Heart right ventricle (tissue), 16 donors: ENCODE data around the gene WDFY4. TPM values are rescaled to one million over a fixed set of nuclear protein-coding genes. Genes with fewer than 3 reads are reported as not detected.
A peak's percentile ranks its signal among the peaks of the same experiment; 100 is the strongest.

Experiments used
- ATAC-seq, 8 donors: fragments of 200-7000 bp; cut with Tn5 transposase; one replicate each; pipeline ENCODE4 v1.9.1; 2020; ENCODE audit warnings: mild to moderate bottlenecking in 8 of 8, moderate library complexity in 8 of 8, moderate number of reproducible peaks in 1 of 8
- DNase-seq, 2 donors: peaks; one replicate each; pipeline ENCODE4 v3.0.0-alpha.2; 2020
- H3K27ac ChIP-seq, 10 donors: fragments of 200-600 bp; sonication (generic) in 2 of 10; one replicate each; pipeline versions ENCODE4 v1.5.0 to v1.8.0; 2020 to 2022; ENCODE audit warnings: mild to moderate bottlenecking in 3 of 10
- H3K27me3 ChIP-seq, 7 donors: fragments of 200-600 bp; one replicate each; pipeline ENCODE4 v1.8.0; 2021 to 2022; ENCODE audit warnings: mild to moderate bottlenecking in 2 of 7
- H3K36me3 ChIP-seq, 9 donors: fragments of 200-600 bp; sonication (generic) in 1 of 9; one replicate each; pipeline versions ENCODE4 v1.5.0 to v1.8.0; 2020 to 2022; ENCODE audit warnings: mild to moderate bottlenecking in 2 of 9
- H3K4me1 ChIP-seq, 9 donors: fragments of 200-600 bp; sonication (generic) in 1 of 9; one replicate each; pipeline versions ENCODE4 v1.5.0 to v1.8.0; 2020 to 2022; ENCODE audit warnings: mild to moderate bottlenecking in 4 of 9
- H3K4me3 ChIP-seq, 10 donors: fragments of 200-600 bp; sonication (generic) in 2 of 10; one replicate each; pipeline versions ENCODE4 v1.5.0 to v1.8.0; 2020 to 2022; ENCODE audit warnings: mild to moderate bottlenecking in 7 of 10, moderate library complexity in 2 of 10
- H3K9me3 ChIP-seq, 11 donors: fragments of 200-600 bp in 10 of 11; sonication (generic) in 2 of 11; one replicate each; pipeline versions ENCODE4 v1.5.0 to v1.8.0; 2013 to 2022; ENCODE audit warnings: mild to moderate bottlenecking in 2 of 11, control low read depth in 1 of 11, moderate library complexity in 1 of 11
- WGBS, 2 donors: extraction: QIAGEN DNeasy Blood & Tissue Kit; methylation state at CpG; one replicate each; pipeline ENCODE4 v1.1.7; 2013; ENCODE audit warnings: inconsistent platforms in 1 of 2; 5-methylcytosine and 5-hydroxymethylcytosine counted together
- intact Hi-C, 10 donors: fragments of 100-400 bp; cut with DNase I; formaldehyde crosslinking; loops; one replicate each; pipeline versions ENCODE4 v1.11.1 to v1.14.2; 2022
- polyA plus RNA-seq, 2 donors: library from polyadenylated mRNA; stranded (reverse); fragments of 200-250 nt; gene quantifications; one replicate each; pipeline ENCODE4 v1.2.3, GENCODE V29; 2013
- total RNA-seq, 10 donors: library from RNA; stranded (reverse); fragmentation: NEBNext Ultra II Directional in 3 of 10; extraction: Animal tissue kit (Norgen Biotek cat#: 25700) in 3 of 10; gene quantifications; one replicate each; pipeline versions ENCODE4 v1.2.1 to v1.2.4, GENCODE V29; 2021 to 2023
- TF ChIP-seq, protein P1 (sequence below), 9 donors: fragments of 200-600 bp; sonication (generic) in 2 of 9; IDR thresholded peaks; one replicate each; pipeline versions ENCODE4 v1.5.0 to v1.8.0; 2021 to 2022; ENCODE audit warnings: antibody characterized with exemption in 9 of 9, mild to moderate bottlenecking in 5 of 9, moderate library complexity in 1 of 9
- donor health status: Arrhythmogenic right ventricular cardiomyopathy.
- donor health status: ischemic (EF 13 %, LVEDD 7.1; RV severe dilation, severe dysfunction).
- donor health status: healthy with polysubstance abuse.
- donor health status: DM: no; HTN: yes; CAD: no.
- donor health status: DM: no; HTN: no; CAD: no.
- donor health status: ischemic (EF 25% LVEDD 6.9; RV normal size, moderate dysfunction).
- donor health status: ischemic (EF 25% LVEDD 5.7; RV mildly dilated, moderate dysfunction).
- donor health status: healthy.
- donor health status: DM: yes; HTN: yes; CAD: no.
- donor health status: Ischemic cardiomyopathy.
- donor health status: ischemic (EF 35%, LVEDD 5.7; RV mildly dilated, moderate dysfunction).
- donor health status: nonischemic (EF 11% LVEDD 7.7; RV severe dilation, severe dysfunction).
- donor health status: DM: yes; HTN: yes; CAD: no.
- donor health status: PGD.
- donor health status: ischemic (EF 29% LVEDD 5.4; RV normal size, mild dysfunction).
- donor health status: nonischemic (EF 23%, LVEDD 6.1; RV moderate dilation, normal function).

The WDFY4 gene
- total and polyA plus RNA-seq, 12 donors, result 0.59 to 7.4 (median 0.92) TPM

DNA sequence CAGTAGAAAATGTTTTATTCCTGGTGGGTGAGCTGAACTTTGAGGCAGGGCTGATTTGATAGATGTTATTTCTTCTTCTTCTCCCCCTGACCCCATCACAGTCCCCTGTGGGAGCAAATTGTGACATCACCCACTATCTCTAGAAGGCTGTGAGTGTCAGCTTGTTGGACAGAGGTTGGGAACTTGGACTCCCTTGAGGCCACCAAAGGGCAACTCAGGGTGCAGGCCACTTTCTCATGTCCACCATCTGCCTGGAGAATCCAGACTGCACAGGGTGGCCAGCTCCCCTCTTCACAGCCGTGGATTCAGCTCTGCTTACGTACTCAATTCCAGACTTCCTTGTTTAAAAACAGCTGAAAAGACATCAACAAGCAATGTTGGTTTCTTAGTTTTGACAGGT is 151.9 kb downstream of the WDFY4 start:
- ATAC-seq, result peak in 7 of 8 donors; percentile 30 to 67 (median 57)
- TF ChIP-seq, protein P1, sequence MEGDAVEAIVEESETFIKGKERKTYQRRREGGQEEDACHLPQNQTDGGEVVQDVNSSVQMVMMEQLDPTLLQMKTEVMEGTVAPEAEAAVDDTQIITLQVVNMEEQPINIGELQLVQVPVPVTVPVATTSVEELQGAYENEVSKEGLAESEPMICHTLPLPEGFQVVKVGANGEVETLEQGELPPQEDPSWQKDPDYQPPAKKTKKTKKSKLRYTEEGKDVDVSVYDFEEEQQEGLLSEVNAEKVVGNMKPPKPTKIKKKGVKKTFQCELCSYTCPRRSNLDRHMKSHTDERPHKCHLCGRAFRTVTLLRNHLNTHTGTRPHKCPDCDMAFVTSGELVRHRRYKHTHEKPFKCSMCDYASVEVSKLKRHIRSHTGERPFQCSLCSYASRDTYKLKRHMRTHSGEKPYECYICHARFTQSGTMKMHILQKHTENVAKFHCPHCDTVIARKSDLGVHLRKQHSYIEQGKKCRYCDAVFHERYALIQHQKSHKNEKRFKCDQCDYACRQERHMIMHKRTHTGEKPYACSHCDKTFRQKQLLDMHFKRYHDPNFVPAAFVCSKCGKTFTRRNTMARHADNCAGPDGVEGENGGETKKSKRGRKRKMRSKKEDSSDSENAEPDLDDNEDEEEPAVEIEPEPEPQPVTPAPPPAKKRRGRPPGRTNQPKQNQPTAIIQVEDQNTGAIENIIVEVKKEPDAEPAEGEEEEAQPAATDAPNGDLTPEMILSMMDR (IDR thresholded peaks at IDR 0.05), result no peak

DNA sequence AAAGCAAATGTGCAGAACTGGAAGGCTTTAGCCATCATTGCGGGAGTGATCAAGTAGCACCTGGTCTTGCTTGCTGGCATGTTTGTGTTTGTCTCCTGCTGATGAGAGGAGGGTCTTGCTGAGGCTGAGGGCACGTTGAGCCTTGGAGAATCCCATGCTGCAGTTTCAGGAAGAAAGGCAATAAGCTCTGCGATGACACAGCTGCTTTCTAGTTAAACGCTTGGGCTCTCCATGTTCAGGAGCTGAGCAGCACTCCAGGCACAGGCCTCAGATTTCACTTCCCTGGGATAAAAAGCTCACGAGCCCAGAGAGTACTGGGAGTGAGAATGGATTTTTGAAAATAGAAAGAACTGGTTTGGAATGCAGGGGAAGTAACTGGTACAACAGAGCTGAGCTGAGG is 154.2 kb downstream of the WDFY4 start:
- no peak overlapping the region for H3K4me3 ChIP-seq
- DNase-seq, result no peak
- no peaks in the 10 kb centered on the region for H3K27me3 ChIP-seq
- peaks cover 0 to 12% (median 0%) of the 10 kb centered on the region in 9 donors for H3K36me3 ChIP-seq
- peak overlapping the region in 4 of 10 donors; percentile 0 to 69 (median 34) for H3K27ac ChIP-seq
- peaks cover 0 to 26% (median 11%) of the 10 kb centered on the region in 9 donors for H3K4me1 ChIP-seq
- no peaks in the 10 kb centered on the region for H3K9me3 ChIP-seq
- TF ChIP-seq, protein P1 (IDR thresholded peaks at IDR 0.05), result no peak
- WGBS, 2 donors, result 63 to 66% methylated on average over 5 of the region's 5 CpGs
- peak in 3 of 8 donors; percentile 24 to 50 (median 40) for ATAC-seq
- intact Hi-C loops, result no loop called here

More for the DNA sequence above, 151.9 kb downstream of the WDFY4 start:
- peaks cover 0 to 7% (median 0%) of the 10 kb centered on the region in 11 donors for H3K9me3 ChIP-seq
- 80 to 86% methylated on average over 2 of the region's 2 CpGs for WGBS, 2 donors
- H3K27ac ChIP-seq, result no peak overlapping the region
- peaks cover 0 to 26% (median 11%) of the 10 kb centered on the region in 9 donors for H3K4me1 ChIP-seq
- no peaks in the 10 kb centered on the region for H3K27me3 ChIP-seq
- DNase-seq, result peak; percentile 31 to 45
- H3K36me3 ChIP-seq, result peaks cover 0 to 23% (median 0%) of the 10 kb centered on the region in 9 donors
- intact Hi-C loops, result no loop called here
- no peak overlapping the region for H3K4me3 ChIP-seq

DNA sequence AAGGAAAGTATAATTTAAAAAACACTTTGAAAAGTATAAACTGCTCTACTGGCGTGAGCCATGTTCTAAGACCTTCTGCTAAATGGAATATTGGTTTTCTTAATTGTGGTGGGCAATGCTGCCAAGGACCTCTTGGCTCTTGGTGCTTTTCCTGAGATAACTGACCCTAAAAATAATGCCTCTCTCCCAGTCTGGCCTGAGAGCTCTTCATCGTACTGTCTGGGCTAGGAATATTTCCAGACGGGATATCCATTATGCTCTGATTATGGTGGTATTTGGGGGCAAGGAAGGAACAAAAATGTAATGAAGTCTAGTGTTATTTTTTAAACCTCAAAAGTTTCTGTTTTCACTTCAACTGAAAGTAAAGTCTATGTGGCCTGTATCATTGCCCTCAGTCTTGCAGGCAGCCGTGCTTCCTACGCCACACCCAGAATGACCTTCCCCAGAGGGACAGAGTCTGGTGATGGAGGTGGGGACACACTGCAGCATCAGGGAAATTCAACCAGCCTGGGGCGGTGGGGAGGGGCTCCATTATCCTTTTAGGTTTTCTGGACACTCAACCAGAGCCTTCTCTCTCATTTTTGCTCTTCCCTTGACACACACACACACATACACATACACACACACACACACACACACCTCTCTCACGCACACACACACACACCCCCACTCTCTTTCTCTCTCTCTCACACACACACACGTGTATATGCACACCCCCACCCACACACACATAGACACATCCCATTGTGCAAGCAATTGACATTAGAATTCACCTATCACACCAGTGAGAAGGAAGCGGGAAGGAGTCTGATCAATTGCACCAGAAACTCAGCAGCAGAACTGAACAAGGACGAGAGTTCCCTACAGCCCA is 155.4 kb downstream of the WDFY4 start:
- WGBS, 2 donors, result 56 to 58% methylated on average over 10 of the region's 10 CpGs
- no peak for DNase-seq
- intact Hi-C loops, result no loop called here
- ATAC-seq, result peak in 4 of 8 donors; percentile 42 to 60 (median 52)
- TF ChIP-seq, protein P1 (IDR thresholded peaks at IDR 0.05), result no peak
- peak overlapping the region in 5 of 10 donors; percentile 0 to 69 (median 33) for H3K27ac ChIP-seq
- H3K9me3 ChIP-seq, result no peaks in the 10 kb centered on the region
- peaks cover 0 to 26% (median 11%) of the 10 kb centered on the region in 9 donors for H3K4me1 ChIP-seq
- peaks cover 0 to 8% (median 0%) of the 10 kb centered on the region in 9 donors for H3K36me3 ChIP-seq
- H3K4me3 ChIP-seq, result no peak overlapping the region
- no peaks in the 10 kb centered on the region for H3K27me3 ChIP-seq

DNA sequence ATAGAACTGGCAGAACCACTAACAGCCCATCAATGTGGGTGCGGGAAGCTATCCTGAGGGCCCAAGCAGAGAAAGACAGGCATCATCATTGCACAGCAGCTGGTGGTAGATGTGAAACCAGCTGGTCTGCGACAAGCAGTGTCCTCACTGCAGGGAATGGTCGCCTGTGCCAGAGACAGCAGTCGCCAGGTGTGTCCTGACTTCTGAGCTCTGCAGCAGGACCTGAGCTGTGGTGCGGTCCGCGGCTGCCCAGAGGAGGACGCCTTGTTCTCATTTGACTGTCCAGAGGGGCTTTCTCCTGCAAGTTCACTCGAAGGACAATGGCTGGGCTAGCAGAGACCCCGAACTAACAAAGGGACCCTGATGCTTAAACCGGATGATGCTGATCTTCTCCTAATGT is 157.6 kb downstream of the WDFY4 start:
- DNase-seq, result no peak
- intact Hi-C loops, result no loop called here
- 95% methylated on average over 11 of the region's 11 CpGs for WGBS, 2 donors
- no peak overlapping the region for H3K4me3 ChIP-seq
- TF ChIP-seq, protein P1 (IDR thresholded peaks at IDR 0.05), result no peak
- H3K9me3 ChIP-seq, result no peaks in the 10 kb centered on the region
- H3K27me3 ChIP-seq, result no peaks in the 10 kb centered on the region
- H3K27ac ChIP-seq, result no peak overlapping the region
- peaks cover 0 to 8% (median 0%) of the 10 kb centered on the region in 9 donors for H3K36me3 ChIP-seq
- no peak for ATAC-seq
- H3K4me1 ChIP-seq, result peaks cover 0 to 21% (median 11%) of the 10 kb centered on the region in 9 donors
